Measurements from ENCODE around the gene TOMM20.

The TOMM20 gene

DNA sequence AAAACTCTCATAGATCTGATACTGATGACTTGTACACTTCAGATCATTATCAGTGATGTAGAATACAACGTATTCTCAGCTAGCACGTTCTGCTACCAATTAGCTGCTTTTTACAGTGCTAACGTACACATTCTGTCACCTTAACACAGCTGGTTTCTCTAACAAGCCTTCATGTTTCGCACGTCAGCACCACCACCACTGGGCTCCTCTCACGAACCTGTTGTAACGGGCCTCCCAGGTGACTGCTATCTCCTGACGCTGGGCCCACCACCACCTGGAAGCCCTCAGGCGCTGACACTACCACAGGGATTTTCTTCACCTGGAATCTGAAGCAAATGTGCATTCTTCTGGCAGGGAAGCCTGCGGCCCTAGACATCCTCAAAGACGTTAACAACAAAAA lies 19.8 kb downstream of the TOMM20 start:
- TF ChIP-seq FOXP2 (optimal IDR thresholded peaks at IDR 0.05; ENCODE audit: borderline replicate concordance, extremely low read depth, extremely low read length, insufficient read depth) (no peak), SIN3A (IDR thresholded peaks at IDR 0.05; ENCODE audit: borderline replicate concordance, insufficient read depth, low read length) (no peak), POLR2AphosphoS5 (IDR thresholded peaks at IDR 0.05; ENCODE audit: low read depth, low read length) (no peak)

DNA sequence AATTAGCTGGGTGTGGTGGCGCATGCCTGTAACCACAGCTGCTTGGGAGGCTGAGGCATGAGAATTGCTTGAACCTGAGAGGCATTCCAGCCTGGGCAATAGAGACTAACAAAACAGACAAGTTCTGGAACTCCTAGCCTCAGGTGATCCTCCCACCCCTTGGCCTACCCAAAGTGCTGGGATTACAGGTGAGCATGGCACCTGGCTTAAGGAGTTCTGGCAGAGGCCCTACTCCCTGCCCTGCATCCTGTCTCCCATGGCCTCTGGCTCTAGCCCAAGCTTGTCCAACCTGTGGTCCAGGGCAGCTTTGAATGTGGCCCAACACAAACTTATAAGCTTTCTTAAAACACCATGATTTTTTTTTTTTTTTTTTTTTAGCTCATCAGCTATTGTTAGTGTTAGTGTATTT lies 20.4 kb downstream of the TOMM20 start:
- TF ChIP-seq TAF1 (IDR thresholded peaks at IDR 0.05; ENCODE audit: borderline replicate concordance, insufficient read depth, low read length) (no peak), POLR2AphosphoS5 (IDR thresholded peaks at IDR 0.05; ENCODE audit: low read depth, low read length) (peak; percentile 42; the same call in 1 of the 2 replicates)

DNA sequence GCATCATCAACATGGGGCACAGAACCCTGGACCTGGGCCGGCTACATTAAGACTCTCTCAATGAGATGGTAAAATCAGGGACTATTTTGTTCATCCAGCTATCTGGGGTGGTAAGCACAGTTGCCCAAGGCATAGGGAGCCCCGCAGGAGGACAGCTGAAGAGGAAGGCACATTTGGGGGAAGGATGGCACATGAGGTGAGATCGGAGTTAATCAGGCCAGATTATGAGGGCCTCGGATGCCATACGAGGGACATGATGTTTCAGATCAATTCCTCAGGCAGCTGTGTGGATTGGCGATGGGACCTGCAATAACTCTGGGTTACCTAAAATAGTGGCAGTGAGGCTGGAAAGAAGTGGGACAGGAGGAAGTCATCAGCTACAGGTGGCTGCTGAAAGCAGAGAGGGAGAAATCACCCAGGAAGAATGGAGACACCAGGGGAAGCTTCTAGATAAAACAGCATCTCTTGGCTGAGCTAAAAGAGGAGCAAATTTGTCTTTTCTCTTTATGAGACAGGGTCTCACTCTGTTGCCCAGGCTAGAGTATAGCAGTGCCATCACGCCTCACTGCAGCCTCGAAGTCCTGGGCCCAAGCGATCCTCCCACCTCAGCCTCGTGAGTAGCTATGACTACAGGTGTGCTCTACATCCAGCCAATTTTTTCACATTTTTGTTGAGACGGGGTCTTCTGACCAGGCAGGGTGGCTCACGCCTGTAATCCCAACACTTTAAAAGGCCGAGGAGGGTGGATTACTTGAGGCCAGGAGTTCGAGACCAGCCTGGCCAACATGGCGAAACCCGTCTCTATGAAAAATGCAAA lies 21.1 kb downstream of the TOMM20 start:
- no peak for TF ChIP-seq FOXP2 (optimal IDR thresholded peaks at IDR 0.05; ENCODE audit: borderline replicate concordance, extremely low read depth, extremely low read length, insufficient read depth)
- TF ChIP-seq SIN3A (IDR thresholded peaks at IDR 0.05; ENCODE audit: borderline replicate concordance, insufficient read depth, low read length), result no peak
- no peak for TF ChIP-seq TAF1 (IDR thresholded peaks at IDR 0.05; ENCODE audit: borderline replicate concordance, insufficient read depth, low read length)
- TF ChIP-seq, protein P1, sequence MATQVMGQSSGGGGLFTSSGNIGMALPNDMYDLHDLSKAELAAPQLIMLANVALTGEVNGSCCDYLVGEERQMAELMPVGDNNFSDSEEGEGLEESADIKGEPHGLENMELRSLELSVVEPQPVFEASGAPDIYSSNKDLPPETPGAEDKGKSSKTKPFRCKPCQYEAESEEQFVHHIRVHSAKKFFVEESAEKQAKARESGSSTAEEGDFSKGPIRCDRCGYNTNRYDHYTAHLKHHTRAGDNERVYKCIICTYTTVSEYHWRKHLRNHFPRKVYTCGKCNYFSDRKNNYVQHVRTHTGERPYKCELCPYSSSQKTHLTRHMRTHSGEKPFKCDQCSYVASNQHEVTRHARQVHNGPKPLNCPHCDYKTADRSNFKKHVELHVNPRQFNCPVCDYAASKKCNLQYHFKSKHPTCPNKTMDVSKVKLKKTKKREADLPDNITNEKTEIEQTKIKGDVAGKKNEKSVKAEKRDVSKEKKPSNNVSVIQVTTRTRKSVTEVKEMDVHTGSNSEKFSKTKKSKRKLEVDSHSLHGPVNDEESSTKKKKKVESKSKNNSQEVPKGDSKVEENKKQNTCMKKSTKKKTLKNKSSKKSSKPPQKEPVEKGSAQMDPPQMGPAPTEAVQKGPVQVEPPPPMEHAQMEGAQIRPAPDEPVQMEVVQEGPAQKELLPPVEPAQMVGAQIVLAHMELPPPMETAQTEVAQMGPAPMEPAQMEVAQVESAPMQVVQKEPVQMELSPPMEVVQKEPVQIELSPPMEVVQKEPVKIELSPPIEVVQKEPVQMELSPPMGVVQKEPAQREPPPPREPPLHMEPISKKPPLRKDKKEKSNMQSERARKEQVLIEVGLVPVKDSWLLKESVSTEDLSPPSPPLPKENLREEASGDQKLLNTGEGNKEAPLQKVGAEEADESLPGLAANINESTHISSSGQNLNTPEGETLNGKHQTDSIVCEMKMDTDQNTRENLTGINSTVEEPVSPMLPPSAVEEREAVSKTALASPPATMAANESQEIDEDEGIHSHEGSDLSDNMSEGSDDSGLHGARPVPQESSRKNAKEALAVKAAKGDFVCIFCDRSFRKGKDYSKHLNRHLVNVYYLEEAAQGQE (IDR thresholded peaks at IDR 0.05; ENCODE audit: insufficient read depth in 1 of 2, low read depth in 2 of 2, low read length in 2 of 2), result no peak
- peak; percentile 60 for TF ChIP-seq POLR2AphosphoS5 (IDR thresholded peaks at IDR 0.05; ENCODE audit: low read depth, low read length)

DNA sequence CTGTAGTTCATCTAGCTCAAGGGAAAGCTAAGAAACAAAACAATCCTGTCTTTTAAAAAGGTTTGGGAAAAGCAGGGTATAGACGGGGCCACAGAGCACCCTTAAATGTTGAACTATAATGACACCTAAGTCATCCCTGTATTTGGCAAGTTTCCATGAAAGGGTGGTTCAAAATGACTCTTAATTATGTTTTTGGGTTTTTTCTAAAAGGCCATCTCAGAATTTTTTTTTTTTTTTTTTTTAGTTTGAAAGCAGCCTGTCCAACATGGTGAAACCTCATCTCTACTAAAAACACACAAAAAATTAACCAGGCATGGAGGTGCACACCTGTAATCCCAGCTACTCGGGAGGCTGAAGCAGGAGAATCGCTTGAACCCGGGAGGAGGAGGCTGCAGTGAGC lies 22.2 kb downstream of the TOMM20 start:
- TF ChIP-seq SIN3A (IDR thresholded peaks at IDR 0.05; ENCODE audit: borderline replicate concordance, insufficient read depth, low read length) (no peak), POLR2AphosphoS5 (IDR thresholded peaks at IDR 0.05; ENCODE audit: low read depth, low read length) (no peak; the same call in 1 of the 2 replicates), TAF1 (IDR thresholded peaks at IDR 0.05; ENCODE audit: borderline replicate concordance, insufficient read depth, low read length) (no peak), FOXP2 (optimal IDR thresholded peaks at IDR 0.05; ENCODE audit: borderline replicate concordance, extremely low read depth, extremely low read length, insufficient read depth) (no peak)
- TF ChIP-seq, protein P1 (IDR thresholded peaks at IDR 0.05; ENCODE audit: insufficient read depth in 1 of 2, low read depth in 2 of 2, low read length in 2 of 2), result no peak

DNA sequence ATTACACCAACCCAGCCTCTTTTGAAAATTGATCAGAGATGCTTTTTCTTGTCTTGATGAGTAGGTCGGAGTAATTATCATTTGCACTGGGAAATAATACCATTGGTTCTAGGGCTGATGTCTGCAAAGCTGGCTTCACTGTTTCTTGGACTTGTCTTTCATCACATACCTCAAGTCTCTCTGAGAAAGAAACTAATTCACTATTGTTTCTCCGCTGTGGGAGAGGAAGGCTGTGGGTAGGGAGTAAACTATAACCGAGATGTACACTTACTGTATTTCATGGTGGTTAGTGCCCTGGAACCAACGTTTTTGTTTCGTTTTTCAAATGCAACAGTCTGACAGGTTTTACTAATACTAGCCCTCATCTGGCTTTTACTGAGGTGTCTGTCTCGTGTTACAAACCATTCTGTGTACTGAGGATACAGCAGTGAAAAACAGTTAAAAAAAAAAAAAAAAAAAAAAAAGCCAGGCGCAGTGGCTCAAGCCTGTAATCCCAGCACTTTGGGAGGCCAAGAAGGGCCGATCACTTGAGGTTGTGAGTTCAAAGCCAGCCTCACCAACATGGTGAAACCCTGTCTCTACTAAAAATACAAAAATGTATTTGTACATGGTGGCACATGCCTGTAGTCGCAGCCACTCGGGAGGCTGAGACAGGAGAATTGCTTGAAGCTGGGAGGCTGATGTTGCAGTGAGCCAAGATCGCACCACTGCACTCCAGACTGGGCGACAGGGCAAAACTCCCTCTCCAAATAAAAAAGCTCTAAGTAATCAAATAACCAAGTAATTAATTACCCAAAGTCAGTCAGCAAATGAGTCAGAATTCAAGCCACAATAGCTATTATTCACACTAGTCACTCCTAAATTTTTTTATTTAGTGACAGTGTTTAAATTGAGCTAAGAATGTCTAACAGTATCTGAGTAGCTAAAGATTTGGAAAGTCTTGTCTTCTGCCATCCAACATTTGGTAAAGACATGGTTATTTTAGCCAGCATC lies 23.3 kb downstream of the TOMM20 start:
- TF ChIP-seq TAF1 (IDR thresholded peaks at IDR 0.05; ENCODE audit: borderline replicate concordance, insufficient read depth, low read length) (no peak), SIN3A (IDR thresholded peaks at IDR 0.05; ENCODE audit: borderline replicate concordance, insufficient read depth, low read length) (no peak), POLR2AphosphoS5 (IDR thresholded peaks at IDR 0.05; ENCODE audit: low read depth, low read length) (0 out of 2 replicates have a peak, but pooled peaks have one; percentile 2)
- TF ChIP-seq, protein P1 (IDR thresholded peaks at IDR 0.05; ENCODE audit: insufficient read depth in 1 of 2, low read depth in 2 of 2, low read length in 2 of 2), result no peak
